ENCODE data around the gene FNBP1L.

Gene FNBP1L

DNA sequence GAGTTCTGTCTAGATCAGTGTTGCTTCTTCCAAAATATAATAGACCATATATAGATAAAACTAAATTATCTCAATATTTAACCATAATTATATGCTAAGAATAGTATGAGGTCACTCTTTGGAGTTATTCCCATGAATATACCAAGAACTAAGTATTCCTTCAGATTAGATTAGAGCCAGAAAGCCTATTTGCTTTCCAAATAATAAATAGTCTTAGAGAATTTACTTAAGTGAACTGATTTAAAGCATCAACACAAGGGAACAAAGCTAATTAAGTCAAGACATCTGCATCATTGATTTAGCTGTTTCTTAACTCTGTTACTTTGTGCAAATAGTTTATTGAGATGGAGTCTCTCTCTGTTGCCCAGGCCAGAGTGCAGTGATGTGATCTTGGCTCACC, 35.7 kb downstream of the FNBP1L start:
- DNase-seq: no peak

GRCh38 chr1:93488207-93488606, 40.3 kb downstream of the FNBP1L start:
- no peak for DNase-seq

GRCh38 chr1:93489756-93490155, 41.8 kb downstream of the FNBP1L start:
- DNase-seq: no peak

DNA sequence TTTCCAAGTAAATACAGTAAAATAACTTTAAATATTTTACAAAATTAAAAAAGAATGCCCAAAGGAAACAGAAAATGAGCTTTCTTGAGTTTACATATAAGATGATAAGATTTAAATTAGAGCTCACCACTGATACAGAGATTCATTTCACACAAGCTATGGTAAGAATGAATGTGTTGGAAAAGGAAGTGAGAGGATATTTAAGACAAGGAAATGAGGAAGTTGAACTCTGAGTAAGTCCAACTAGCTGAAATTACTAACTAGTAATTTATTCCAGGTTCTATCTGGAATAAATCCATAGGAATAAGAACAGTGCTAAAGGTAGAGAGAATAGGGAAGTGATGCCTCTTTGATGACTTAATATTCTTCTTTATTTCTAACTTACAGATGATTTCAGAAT, 42.4 kb downstream of the FNBP1L start:
- no peak for DNase-seq

- no peak for DNase-seq
Observed at GRCh38 chr1:93495911-93496310, 48.0 kb downstream of the FNBP1L start.

DNA sequence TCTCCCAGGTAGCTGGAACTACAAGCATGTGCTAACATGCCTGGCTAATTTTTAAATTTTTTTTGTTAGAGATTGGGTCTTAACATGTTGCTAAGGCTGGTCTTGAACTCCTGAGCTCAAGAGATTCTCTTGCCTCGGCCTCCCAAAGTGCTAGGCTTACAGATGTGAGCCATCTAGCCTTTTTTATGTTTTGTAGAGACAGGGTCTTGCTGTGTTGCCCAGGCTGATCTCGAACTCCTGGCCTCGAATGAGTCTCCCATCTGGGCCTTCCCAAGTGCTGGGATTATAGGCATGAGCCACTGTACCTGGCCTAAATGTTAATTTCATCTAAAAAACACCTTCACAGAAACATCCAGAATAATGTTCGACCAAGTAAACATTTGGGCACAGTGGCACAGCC, 48.6 kb downstream of the FNBP1L start:
- no peak for DNase-seq

DNA sequence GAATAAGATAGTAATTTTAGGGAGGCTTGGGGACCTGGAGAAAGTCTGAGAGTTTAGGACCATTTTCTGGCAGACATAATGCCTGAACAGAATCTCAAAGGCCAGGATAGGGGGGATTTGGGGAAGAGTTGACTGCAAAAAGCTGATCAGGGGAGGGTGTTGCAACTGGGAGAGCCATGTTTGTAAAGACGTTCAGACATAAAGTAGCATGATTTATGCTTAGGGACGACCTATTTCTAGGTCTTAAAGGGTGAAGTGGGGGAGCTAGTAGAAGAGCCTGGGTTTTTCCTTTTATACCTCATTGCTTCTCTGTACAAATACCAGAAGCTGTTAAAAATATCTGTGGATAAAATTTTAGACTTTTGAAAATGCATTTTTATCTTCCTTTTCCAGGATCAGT, 51.2 kb downstream of the FNBP1L start:
- no peak for DNase-seq

GRCh38 chr1:93499533-93499932, 51.6 kb downstream of the FNBP1L start:
- no peak for DNase-seq

DNA sequence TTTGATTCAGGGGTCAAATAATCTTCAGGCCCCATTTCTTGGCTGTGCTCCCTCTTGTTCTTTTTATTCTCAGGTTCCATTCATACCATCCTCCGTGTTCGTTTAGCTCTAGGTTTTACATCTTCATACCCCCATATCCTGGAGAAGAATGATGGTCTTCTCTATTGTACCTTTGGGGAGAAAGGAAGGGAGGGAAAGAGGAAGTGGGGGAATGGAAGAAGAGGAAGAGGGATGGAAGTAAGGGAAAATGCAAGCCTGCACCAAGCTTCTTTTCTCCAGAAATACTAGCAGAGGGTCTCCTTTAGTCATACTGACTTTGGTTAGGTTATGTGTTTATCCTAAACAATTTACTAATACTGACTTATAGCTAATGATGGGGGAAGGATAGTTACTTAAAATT, 52.4 kb downstream of the FNBP1L start:
- DNase-seq: no peak

GRCh38 chr1:93501399-93501798, 53.5 kb downstream of the FNBP1L start:
- no peak for DNase-seq

- no peak for DNase-seq
Observed at GRCh38 chr1:93501829-93502369, 54.0 kb downstream of the FNBP1L start.

DNA sequence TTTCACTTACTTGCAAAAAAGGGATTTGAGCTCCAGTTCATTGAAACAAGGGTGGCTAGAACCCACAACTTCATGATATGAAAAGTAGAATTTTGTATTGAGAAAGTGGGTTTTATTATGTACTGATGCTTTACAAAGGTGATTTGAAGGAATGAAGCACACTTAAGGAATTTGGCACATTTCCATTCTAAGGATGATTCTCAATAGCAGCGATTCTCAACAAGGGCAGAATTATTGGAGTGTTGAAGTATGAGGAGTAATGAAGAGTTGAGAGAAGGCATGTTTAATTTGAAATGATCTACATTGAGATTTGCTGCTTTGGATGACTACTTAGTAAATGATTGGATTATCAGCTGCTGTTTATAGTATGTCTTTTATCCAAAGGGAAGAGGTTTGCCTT, 54.7 kb downstream of the FNBP1L start:
- DNase-seq: no peak

DNA sequence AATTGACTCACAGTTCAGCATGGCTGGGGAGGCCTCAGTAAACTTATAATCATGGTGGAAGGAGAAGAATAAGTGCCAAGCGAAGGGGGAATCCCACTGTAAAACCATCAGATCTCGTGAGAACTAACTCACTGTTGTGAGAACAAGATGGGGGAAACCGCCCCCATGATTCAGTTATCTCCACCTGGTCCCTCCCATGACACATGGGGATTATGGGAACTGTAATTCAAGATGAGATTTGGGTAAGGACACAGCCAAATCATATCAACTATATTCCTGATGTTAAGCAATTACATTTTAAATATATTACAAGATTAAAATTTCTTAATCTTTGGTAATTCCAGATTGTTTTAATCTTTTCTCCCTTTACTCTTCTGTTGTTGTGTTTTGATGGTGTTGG, 55.2 kb downstream of the FNBP1L start:
- no peak for DNase-seq

GRCh38 chr1:93503816-93504215, 55.9 kb downstream of the FNBP1L start:
- no peak for DNase-seq

DNA sequence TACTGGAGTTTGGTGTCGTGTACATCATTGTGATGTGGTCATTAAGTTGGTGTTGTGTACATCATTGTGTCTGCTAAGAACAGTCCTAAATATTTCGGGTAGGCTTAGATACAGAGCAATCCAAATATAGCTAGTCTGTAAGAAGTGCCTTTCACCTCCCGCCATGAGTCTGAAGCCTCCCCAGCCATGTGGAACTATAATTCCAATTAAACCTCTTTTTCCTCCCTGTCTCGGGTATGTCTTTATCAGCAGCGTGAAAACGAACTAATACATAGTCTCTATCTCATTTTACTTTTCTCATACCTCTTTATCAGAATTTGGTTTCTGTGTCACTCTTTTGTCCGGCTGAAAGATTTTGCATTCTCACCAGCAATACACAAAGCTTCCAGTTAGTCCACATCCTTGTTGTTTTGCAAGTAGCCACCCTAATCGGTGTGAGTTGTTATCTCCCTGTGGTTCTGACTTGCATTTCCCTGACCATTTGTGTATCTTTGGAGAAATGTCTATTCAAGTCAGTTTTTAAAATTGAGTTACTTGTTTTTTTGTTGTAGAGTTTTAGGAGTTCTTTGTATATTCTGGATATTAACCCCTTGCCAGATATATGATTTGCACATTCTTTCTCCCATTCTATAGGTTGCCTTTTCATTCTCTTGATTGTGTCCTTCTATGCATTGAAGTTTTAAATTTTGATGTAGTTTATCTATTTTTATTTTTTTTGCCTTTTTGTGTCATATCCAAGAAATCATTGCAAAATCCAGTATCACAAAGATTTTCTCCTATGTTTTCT, 56.5 kb downstream of the FNBP1L start:
- DNase-seq: no peak

GRCh38 chr1:93506126-93506525, 58.2 kb downstream of the FNBP1L start:
- no peak for DNase-seq

GRCh38 chr1:93516164-93516563, 68.2 kb downstream of the FNBP1L start:
- no peak for DNase-seq

DNA sequence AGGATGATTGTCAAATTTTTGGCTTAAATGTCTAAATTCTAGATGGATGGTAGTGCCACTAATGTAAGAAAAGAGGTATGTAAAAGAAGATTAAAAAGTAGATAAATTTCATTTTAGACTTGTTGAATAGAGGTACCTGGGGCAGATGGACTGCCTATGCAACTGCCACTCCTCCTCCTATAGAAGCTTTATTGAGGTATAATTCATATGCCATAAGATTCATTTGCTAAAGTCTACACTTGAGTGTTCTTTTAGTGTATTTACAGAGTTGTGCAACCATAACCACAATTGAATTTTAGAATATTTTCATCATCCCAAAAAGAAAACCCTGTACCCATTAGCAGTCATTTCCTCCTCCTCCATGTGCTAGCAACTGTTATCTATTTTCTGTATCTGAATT, 70.6 kb downstream of the FNBP1L start:
- DNase-seq: no peak

DNA sequence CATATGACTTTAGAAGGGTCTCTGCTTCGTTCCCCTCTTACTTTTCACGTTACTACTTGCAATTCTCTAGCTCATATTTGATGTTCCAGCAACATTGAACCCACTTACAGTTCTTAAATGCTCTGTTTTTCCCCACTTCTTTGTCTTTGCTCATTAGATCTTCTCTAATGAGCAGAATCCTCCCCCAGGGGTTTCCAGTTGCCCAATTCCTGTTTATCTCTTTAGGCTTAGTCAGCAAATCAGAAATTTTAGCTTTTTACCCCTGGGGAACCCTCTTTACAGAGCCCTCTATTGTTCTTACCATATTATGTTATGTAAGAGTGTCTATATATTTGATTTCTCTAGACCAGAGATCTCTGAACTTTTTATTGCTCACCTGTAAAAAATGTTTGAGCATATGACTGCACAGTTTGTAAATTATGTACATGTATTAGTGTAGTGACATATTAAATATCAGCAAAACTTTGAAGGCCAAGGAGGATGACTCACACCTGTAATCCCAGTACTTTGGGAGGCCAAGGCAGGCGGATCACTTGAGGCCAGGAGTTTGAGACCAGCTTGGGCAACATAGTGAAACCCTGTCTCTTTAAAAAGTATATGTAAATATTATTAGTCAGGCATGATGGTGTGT, 71.4 kb downstream of the FNBP1L start:
- DNase-seq: no peak

GRCh38 chr1:93521618-93522017, 73.7 kb downstream of the FNBP1L start:
- DNase-seq: no peak

DNA sequence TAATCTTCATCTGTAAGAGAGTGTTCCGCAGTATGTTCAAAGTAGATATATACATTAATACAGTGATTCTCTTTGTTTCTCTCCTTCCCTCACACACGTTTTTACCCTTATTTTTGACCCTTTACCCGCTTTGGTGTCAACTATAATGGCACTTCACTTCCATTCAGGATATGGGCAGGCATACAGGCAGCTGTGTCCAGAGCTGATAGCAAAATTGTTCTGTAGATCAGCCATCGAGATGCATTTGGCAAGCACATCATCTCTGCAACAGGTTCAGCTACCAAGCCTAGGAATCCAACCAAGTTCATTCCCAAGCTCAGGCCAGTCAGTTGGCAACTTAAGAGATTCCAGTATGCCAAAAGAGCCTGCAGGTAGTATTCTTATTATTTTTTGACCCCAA, 74.8 kb downstream of the FNBP1L start:
- no peak for DNase-seq

GRCh38 chr1:93525431-93525830, 77.5 kb downstream of the FNBP1L start:
- no peak for DNase-seq

DNA sequence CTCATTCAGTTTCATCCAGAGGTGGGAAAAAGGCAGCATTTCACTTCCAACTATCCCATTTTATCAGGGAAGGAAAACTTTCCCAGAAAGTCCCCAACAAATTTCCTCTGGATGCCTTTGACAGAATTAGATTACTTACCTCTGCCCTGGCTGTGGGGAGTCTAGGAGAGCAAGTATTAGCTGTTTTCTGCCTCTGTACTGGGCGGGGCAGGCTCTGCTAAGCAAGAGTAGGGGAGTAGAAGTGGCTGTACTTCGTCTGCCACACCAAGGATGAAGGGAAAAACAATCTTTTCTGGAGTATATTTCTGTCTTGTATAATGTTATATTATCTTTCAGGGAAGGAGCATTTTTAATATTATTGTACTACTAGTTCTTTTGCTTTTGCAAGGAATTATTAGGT, 78.5 kb downstream of the FNBP1L start:
- DNase-seq: no peak
